ENCODE results near the gene COL6A2. TPM values are rescaled to one million over a fixed set of nuclear protein-coding genes. Genes with fewer than 3 reads are reported as not detected.

COL6A2 gene
- total RNA-seq, 1 experiment from 2014 or later, result 111 TPM

DNA sequence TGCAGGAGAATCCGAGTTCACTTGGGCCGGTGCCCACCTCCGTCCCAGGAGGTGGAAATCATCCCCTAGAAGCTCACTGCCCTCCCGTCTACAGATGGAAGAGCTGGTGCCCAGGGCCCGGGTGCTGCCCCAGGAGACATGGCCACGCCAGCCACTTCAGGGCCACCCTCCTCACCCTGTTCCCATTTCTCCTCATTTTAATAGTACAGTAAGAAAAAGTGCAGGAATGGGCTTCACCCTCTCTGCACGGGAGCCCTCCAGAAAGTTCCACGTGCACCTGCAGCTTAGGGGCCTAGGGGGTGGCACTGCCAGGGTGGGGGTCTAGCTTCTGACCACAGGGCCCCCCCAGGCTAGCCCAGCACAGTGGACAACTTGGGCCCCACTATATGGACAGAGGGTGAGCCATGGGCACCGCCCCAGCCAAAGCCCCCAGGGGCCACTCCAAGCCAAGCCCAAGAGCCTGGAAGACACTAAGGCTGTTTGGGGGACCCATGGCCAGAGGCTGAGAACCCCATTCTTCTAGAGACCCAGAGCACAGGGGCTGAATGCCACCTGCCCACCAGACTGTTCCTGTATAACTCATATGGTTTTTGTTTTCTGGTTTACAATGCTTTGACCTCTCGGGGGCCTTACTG is 60.9 kb downstream of the COL6A2 start:
- H3K36me3 Mint-ChIP-seq, result peaks cover 18% of the 10 kb centered on the region
- CTCF ChIA-PET, result interaction anchor here (1.2 to 1.4 kb wide), 2 partner anchors 8 to 15 kb away, joined by 4 read pairs; no protein-coding TSS in a partner anchor
- H3K27ac Mint-ChIP-seq, result no peak overlapping the region
- POLR2A ChIA-PET, result interaction anchor here (0.6 kb wide), 1 partner anchor 40 kb away, joined by 5 read pairs; no protein-coding TSS in a partner anchor
- H3K4me3 Mint-ChIP-seq, result no peak overlapping the region
- DNase-seq (ENCODE audit: low spot score) (no peak), ATAC-seq (no peak)
- peaks cover 7% of the 10 kb centered on the region; the same call in 1 of the 2 replicates for H3K9me3 Mint-ChIP-seq
- no peaks in the 10 kb centered on the region for H3K4me1 Mint-ChIP-seq
- H3K27me3 Mint-ChIP-seq (ENCODE audit: low read depth), result no peaks in the 10 kb centered on the region
- TF ChIP-seq FOXK1 (CRISPR knock-in tag; IDR thresholded peaks at IDR 0.05), result no peak
- TF ChIP-seq, protein P1, sequence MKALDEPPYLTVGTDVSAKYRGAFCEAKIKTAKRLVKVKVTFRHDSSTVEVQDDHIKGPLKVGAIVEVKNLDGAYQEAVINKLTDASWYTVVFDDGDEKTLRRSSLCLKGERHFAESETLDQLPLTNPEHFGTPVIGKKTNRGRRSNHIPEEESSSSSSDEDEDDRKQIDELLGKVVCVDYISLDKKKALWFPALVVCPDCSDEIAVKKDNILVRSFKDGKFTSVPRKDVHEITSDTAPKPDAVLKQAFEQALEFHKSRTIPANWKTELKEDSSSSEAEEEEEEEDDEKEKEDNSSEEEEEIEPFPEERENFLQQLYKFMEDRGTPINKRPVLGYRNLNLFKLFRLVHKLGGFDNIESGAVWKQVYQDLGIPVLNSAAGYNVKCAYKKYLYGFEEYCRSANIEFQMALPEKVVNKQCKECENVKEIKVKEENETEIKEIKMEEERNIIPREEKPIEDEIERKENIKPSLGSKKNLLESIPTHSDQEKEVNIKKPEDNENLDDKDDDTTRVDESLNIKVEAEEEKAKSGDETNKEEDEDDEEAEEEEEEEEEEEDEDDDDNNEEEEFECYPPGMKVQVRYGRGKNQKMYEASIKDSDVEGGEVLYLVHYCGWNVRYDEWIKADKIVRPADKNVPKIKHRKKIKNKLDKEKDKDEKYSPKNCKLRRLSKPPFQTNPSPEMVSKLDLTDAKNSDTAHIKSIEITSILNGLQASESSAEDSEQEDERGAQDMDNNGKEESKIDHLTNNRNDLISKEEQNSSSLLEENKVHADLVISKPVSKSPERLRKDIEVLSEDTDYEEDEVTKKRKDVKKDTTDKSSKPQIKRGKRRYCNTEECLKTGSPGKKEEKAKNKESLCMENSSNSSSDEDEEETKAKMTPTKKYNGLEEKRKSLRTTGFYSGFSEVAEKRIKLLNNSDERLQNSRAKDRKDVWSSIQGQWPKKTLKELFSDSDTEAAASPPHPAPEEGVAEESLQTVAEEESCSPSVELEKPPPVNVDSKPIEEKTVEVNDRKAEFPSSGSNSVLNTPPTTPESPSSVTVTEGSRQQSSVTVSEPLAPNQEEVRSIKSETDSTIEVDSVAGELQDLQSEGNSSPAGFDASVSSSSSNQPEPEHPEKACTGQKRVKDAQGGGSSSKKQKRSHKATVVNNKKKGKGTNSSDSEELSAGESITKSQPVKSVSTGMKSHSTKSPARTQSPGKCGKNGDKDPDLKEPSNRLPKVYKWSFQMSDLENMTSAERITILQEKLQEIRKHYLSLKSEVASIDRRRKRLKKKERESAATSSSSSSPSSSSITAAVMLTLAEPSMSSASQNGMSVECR (CRISPR knock-in tag; IDR thresholded peaks at IDR 0.05; ENCODE audit: borderline replicate concordance), result no peak
- TF ChIP-seq ELF4 (CRISPR knock-in tag; IDR thresholded peaks at IDR 0.05; ENCODE audit: low read depth), result no peak
- no peak for TF ChIP-seq RELA (CRISPR knock-in tag; IDR thresholded peaks at IDR 0.05; ENCODE audit: borderline replicate concordance)
- TF ChIP-seq, protein P2, sequence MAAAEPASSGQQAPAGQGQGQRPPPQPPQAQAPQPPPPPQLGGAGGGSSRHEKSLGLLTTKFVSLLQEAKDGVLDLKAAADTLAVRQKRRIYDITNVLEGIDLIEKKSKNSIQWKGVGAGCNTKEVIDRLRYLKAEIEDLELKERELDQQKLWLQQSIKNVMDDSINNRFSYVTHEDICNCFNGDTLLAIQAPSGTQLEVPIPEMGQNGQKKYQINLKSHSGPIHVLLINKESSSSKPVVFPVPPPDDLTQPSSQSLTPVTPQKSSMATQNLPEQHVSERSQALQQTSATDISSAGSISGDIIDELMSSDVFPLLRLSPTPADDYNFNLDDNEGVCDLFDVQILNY (CRISPR knock-in tag; IDR thresholded peaks at IDR 0.05), result no peak
- no peak for TF ChIP-seq NR3C1 (CRISPR knock-in tag; conservative IDR thresholded peaks at IDR 0.05; ENCODE audit: low read depth)
- TF ChIP-seq, protein P3, sequence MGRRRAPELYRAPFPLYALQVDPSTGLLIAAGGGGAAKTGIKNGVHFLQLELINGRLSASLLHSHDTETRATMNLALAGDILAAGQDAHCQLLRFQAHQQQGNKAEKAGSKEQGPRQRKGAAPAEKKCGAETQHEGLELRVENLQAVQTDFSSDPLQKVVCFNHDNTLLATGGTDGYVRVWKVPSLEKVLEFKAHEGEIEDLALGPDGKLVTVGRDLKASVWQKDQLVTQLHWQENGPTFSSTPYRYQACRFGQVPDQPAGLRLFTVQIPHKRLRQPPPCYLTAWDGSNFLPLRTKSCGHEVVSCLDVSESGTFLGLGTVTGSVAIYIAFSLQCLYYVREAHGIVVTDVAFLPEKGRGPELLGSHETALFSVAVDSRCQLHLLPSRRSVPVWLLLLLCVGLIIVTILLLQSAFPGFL (CRISPR knock-in tag; IDR thresholded peaks at IDR 0.05; ENCODE audit: borderline replicate concordance), result no peak
- no peak for TF ChIP-seq CREM (CRISPR knock-in tag; IDR thresholded peaks at IDR 0.05)
- TF ChIP-seq, protein P4, sequence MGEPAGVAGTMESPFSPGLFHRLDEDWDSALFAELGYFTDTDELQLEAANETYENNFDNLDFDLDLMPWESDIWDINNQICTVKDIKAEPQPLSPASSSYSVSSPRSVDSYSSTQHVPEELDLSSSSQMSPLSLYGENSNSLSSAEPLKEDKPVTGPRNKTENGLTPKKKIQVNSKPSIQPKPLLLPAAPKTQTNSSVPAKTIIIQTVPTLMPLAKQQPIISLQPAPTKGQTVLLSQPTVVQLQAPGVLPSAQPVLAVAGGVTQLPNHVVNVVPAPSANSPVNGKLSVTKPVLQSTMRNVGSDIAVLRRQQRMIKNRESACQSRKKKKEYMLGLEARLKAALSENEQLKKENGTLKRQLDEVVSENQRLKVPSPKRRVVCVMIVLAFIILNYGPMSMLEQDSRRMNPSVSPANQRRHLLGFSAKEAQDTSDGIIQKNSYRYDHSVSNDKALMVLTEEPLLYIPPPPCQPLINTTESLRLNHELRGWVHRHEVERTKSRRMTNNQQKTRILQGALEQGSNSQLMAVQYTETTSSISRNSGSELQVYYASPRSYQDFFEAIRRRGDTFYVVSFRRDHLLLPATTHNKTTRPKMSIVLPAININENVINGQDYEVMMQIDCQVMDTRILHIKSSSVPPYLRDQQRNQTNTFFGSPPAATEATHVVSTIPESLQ (CRISPR knock-in tag; IDR thresholded peaks at IDR 0.05), result no peak
- TF ChIP-seq ZNF121 (CRISPR knock-in tag; IDR thresholded peaks at IDR 0.05), result no peak
- TF ChIP-seq NFATC4 (CRISPR knock-in tag; IDR thresholded peaks at IDR 0.05), result no peak
- no peak for TF ChIP-seq ATF1 (CRISPR knock-in tag; IDR thresholded peaks at IDR 0.05)
- TF ChIP-seq FOXP1 (CRISPR knock-in tag; IDR thresholded peaks at IDR 0.05; ENCODE audit: borderline replicate concordance), result no peak
- no peak for TF ChIP-seq GRHL2 (CRISPR knock-in tag; IDR thresholded peaks at IDR 0.05; ENCODE audit: insufficient replicate concordance, severe bottlenecking)
- TF ChIP-seq, protein P5, sequence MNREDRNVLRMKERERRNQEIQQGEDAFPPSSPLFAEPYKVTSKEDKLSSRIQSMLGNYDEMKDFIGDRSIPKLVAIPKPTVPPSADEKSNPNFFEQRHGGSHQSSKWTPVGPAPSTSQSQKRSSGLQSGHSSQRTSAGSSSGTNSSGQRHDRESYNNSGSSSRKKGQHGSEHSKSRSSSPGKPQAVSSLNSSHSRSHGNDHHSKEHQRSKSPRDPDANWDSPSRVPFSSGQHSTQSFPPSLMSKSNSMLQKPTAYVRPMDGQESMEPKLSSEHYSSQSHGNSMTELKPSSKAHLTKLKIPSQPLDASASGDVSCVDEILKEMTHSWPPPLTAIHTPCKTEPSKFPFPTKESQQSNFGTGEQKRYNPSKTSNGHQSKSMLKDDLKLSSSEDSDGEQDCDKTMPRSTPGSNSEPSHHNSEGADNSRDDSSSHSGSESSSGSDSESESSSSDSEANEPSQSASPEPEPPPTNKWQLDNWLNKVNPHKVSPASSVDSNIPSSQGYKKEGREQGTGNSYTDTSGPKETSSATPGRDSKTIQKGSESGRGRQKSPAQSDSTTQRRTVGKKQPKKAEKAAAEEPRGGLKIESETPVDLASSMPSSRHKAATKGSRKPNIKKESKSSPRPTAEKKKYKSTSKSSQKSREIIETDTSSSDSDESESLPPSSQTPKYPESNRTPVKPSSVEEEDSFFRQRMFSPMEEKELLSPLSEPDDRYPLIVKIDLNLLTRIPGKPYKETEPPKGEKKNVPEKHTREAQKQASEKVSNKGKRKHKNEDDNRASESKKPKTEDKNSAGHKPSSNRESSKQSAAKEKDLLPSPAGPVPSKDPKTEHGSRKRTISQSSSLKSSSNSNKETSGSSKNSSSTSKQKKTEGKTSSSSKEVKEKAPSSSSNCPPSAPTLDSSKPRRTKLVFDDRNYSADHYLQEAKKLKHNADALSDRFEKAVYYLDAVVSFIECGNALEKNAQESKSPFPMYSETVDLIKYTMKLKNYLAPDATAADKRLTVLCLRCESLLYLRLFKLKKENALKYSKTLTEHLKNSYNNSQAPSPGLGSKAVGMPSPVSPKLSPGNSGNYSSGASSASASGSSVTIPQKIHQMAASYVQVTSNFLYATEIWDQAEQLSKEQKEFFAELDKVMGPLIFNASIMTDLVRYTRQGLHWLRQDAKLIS (CRISPR knock-in tag; IDR thresholded peaks at IDR 0.05; ENCODE audit: borderline replicate concordance), result no peak
- TF ChIP-seq, protein P6, sequence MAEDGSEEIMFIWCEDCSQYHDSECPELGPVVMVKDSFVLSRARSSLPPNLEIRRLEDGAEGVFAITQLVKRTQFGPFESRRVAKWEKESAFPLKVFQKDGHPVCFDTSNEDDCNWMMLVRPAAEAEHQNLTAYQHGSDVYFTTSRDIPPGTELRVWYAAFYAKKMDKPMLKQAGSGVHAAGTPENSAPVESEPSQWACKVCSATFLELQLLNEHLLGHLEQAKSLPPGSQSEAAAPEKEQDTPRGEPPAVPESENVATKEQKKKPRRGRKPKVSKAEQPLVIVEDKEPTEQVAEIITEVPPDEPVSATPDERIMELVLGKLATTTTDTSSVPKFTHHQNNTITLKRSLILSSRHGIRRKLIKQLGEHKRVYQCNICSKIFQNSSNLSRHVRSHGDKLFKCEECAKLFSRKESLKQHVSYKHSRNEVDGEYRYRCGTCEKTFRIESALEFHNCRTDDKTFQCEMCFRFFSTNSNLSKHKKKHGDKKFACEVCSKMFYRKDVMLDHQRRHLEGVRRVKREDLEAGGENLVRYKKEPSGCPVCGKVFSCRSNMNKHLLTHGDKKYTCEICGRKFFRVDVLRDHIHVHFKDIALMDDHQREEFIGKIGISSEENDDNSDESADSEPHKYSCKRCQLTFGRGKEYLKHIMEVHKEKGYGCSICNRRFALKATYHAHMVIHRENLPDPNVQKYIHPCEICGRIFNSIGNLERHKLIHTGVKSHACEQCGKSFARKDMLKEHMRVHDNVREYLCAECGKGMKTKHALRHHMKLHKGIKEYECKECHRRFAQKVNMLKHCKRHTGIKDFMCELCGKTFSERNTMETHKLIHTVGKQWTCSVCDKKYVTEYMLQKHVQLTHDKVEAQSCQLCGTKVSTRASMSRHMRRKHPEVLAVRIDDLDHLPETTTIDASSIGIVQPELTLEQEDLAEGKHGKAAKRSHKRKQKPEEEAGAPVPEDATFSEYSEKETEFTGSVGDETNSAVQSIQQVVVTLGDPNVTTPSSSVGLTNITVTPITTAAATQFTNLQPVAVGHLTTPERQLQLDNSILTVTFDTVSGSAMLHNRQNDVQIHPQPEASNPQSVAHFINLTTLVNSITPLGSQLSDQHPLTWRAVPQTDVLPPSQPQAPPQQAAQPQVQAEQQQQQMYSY (CRISPR knock-in tag; IDR thresholded peaks at IDR 0.05), result no peak
- no peak for TF ChIP-seq SP1 (CRISPR knock-in tag; conservative IDR thresholded peaks at IDR 0.05)
